ENCODE measurements around the gene TMEM258.

GRCh38 chr11:61744609-61745156 is 47.7 kb downstream of the TMEM258 start:
- TF ChIP-seq MAX (IDR thresholded peaks at IDR 0.05; ENCODE audit: low read depth, low read length) (no peak), RFX5 (IDR thresholded peaks at IDR 0.05; ENCODE audit: low read depth, low read length) (no peak), CBX5 (IDR thresholded peaks at IDR 0.05; ENCODE audit: low read depth) (no peak), CTCF (IDR thresholded peaks at IDR 0.05 in 2 of 3, conservative IDR thresholded peaks at IDR 0.05 in 1 of 3; ENCODE audit: control insufficient read depth in 2 of 3, extremely low read depth in 1 of 3, insufficient read depth in 1 of 3, low read depth in 3 of 3, low read length in 3 of 3) (no peak), BCL11A (IDR thresholded peaks at IDR 0.05; ENCODE audit: low read depth, low read length) (no peak), EED (IDR thresholded peaks at IDR 0.05; ENCODE audit: low read depth) (no peak), CEBPZ (IDR thresholded peaks at IDR 0.05; ENCODE audit: low read depth, low read length) (no peak), JUNB (IDR thresholded peaks at IDR 0.05) (no peak)

Data from GM12878 (cell line).